GM19438 (cell line): ENCODE results near the gene PAX3.

ENCODE experiments used
- ATAC-seq: cut with Tn5 transposase; IDR thresholded peaks from one replicate; pipeline ENCODE4 v1.9.1; 2021; ENCODE audit warnings: low read depth; ENCODE audit not compliant: unreplicated experiment

Gene PAX3

GRCh38 chr2:222281506-222281905 lies 17.3 kb downstream of the PAX3 start:
- ATAC-seq = no peak

GRCh38 chr2:222280795-222281194 lies 18.0 kb downstream of the PAX3 start:
- no peak for ATAC-seq

GRCh38 chr2:222272446-222273015 lies 26.3 kb downstream of the PAX3 start:
- ATAC-seq = no peak

GRCh38 chr2:222271854-222272253 lies 26.9 kb downstream of the PAX3 start:
- no peak for ATAC-seq

GRCh38 chr2:222270396-222270795 lies 28.4 kb downstream of the PAX3 start:
- no peak for ATAC-seq

GRCh38 chr2:222269132-222269531 lies 29.7 kb downstream of the PAX3 start:
- no peak for ATAC-seq

GRCh38 chr2:222268311-222268990 lies 30.3 kb downstream of the PAX3 start:
- ATAC-seq = no peak

GRCh38 chr2:222264791-222265320 lies 33.9 kb downstream of the PAX3 start:
- no peak for ATAC-seq

GRCh38 chr2:222261504-222261903 lies 37.3 kb downstream of the PAX3 start:
- ATAC-seq = no peak

GRCh38 chr2:222257645-222258044 lies 41.2 kb downstream of the PAX3 start:
- no peak for ATAC-seq

- ATAC-seq = no peak
Observed at GRCh38 chr2:222256250-222256649, 42.5 kb downstream of the PAX3 start.

- no peak for ATAC-seq
Observed at GRCh38 chr2:222255090-222255489, 43.7 kb downstream of the PAX3 start.

GRCh38 chr2:222250313-222250712 lies 48.5 kb downstream of the PAX3 start:
- ATAC-seq = no peak

- ATAC-seq = no peak
Observed at GRCh38 chr2:222249444-222249843, 49.4 kb downstream of the PAX3 start.

GRCh38 chr2:222248818-222249217 lies 50.0 kb downstream of the PAX3 start:
- no peak for ATAC-seq

GRCh38 chr2:222248256-222248655 lies 50.5 kb downstream of the PAX3 start:
- no peak for ATAC-seq

GRCh38 chr2:222242532-222242931 lies 56.3 kb downstream of the PAX3 start:
- no peak for ATAC-seq

- ATAC-seq = no peak
Observed at GRCh38 chr2:222241128-222241870, 57.5 kb downstream of the PAX3 start.

GRCh38 chr2:222240676-222241049 lies 58.1 kb downstream of the PAX3 start:
- no peak for ATAC-seq

- no peak for ATAC-seq
Observed at GRCh38 chr2:222239945-222240675, 58.7 kb downstream of the PAX3 start.

- no peak for ATAC-seq
Observed at GRCh38 chr2:222239091-222239490, 59.7 kb downstream of the PAX3 start.
